ENCODE results near the gene ZSCAN23. TPM values are rescaled to one million over a fixed set of nuclear protein-coding genes. Genes with fewer than 3 reads are reported as not detected.
A peak's percentile ranks its signal among the peaks of the same experiment; 100 is the strongest.

The ZSCAN23 gene
- total RNA-seq, 1 donor from 2014 or later, result 1.6 TPM

DNA sequence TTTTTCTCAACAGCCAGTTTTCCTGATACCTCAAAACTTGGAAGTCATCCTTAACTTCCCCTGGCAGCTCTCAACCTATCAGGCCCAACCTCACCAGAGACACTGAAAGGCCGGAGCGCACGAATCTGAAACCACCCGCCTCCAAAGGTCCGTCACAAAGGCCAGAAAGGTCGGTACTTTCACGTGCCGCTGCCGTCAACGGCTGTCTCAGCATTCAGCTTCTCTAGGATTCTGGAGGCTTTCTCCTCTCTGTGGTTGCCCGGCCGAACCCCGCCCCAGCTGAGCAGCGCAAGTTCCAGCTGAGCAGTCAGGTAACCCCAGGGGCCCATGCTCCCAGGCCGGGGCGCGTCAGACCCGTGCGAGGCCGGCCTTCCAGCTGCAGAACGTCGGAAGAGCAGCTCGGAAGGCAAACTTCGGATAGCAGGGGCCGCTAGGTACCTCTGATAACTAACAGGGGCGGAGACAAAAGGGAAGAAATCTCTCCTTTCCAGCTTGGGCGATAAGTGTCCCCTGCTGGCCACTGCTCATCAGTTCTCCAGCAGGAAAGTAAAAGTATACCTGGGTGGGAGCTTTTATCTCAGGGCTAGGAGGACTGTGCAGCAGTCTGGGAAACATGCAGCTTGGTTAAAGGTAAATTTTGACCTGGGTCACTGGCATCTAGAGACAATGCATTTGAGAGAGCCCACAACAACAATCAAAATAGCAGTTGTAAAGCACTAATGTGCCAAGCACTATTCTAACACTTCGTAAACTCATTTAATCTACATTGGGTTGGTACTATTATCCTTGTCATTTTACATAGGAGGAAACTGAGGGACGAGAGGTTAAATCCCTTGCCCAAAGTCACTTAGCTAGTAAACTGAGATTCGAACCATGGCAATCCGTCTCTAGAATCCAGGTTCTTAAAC, 59.8 kb downstream of the ZSCAN23 start:
- TF ChIP-seq, protein P1, sequence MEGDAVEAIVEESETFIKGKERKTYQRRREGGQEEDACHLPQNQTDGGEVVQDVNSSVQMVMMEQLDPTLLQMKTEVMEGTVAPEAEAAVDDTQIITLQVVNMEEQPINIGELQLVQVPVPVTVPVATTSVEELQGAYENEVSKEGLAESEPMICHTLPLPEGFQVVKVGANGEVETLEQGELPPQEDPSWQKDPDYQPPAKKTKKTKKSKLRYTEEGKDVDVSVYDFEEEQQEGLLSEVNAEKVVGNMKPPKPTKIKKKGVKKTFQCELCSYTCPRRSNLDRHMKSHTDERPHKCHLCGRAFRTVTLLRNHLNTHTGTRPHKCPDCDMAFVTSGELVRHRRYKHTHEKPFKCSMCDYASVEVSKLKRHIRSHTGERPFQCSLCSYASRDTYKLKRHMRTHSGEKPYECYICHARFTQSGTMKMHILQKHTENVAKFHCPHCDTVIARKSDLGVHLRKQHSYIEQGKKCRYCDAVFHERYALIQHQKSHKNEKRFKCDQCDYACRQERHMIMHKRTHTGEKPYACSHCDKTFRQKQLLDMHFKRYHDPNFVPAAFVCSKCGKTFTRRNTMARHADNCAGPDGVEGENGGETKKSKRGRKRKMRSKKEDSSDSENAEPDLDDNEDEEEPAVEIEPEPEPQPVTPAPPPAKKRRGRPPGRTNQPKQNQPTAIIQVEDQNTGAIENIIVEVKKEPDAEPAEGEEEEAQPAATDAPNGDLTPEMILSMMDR (IDR thresholded peaks at IDR 0.05; ENCODE audit: insufficient read depth, low read length, poor library complexity, severe bottlenecking), result peak; percentile 66
- Histone ChIP-seq H3K4me3 (ENCODE audit: low read depth, low read length) (peak overlapping the region; percentile 43), H3K27me3 (ENCODE audit: control insufficient read depth, insufficient read depth, low read length) (no peaks in the 10 kb centered on the region), H3K36me3 (ENCODE audit: control insufficient read depth, insufficient read depth, low read length) (no peaks in the 10 kb centered on the region)
- DNase-seq (ENCODE audit: low read depth), result peak; percentile 43

Other genes with a start within 250 kb of the ZSCAN23 start
- gene ZSCAN9, start 218.2 kb downstream of the ZSCAN23 start, total RNA-seq, result 19.2 and 23.7 TPM in 2 replicates
- 3.8 and 4.4 TPM in 2 replicates for gene ZKSCAN4, start 191.2 kb downstream of the ZSCAN23 start, total RNA-seq
- gene NKAPL, start 184.2 kb downstream of the ZSCAN23 start, total RNA-seq, result 1.0 and 1.1 TPM in 2 replicates
- gene ZSCAN26, start 176.3 kb downstream of the ZSCAN23 start, total RNA-seq, result 15.8 and 18.6 TPM in 2 replicates
- gene PGBD1, start 161.9 kb downstream of the ZSCAN23 start, total RNA-seq, result 4.8 and 6.6 TPM in 2 replicates
- gene ZSCAN31, start 107.3 kb downstream of the ZSCAN23 start, total RNA-seq, result 4.0 and 5.6 TPM in 2 replicates
- 3.6 and 5.5 TPM in 2 replicates for gene ZKSCAN3, start 93.5 kb downstream of the ZSCAN23 start, total RNA-seq
- 6.5 and 6.7 TPM in 2 replicates for gene ZSCAN12, start 43.7 kb downstream of the ZSCAN23 start, total RNA-seq
- gene GPX6, start 72.3 kb upstream of the ZSCAN23 start, total RNA-seq, result not detected in 2 replicates
- gene GPX5, start 82.4 kb upstream of the ZSCAN23 start, total RNA-seq, result not detected in 2 replicates